Activated CD4-positive, alpha-beta T cell treated with anti-CD3 and anti-CD28 coated beads, Interleukin-2, amount 10 ng/mL, durations not matched to agents 24 days and 14 days (primary cell): ENCODE measurements around the gene GJB6. TPM values are rescaled to one million over a fixed set of nuclear protein-coding genes. Genes with fewer than 3 reads are reported as not detected.

ENCODE experiments used
- total RNA-seq: library from RNA; stranded (reverse); gene quantifications from 2 replicates; pipeline ENCODE4 v1.2.3, GENCODE V29; 2022

GJB6 gene
- total RNA-seq, 1 donor from 2014 or later: 0.91 TPM

Other genes starting within 250 kb of the GJB6 start
- gene GJA3, start 71.3 kb downstream of the GJB6 start, total RNA-seq: 0.02 TPM in 1 of 2 replicates, not detected in the other
- gene GJB2, start 39.4 kb downstream of the GJB6 start, total RNA-seq: 3.3 and 3.6 TPM in 2 replicates